Nephron (organoid): Measurements from ENCODE around the gene PAX5.

Experiments used
- H3K27ac Mint-ChIP-seq, 3 experiments: 2 replicates each; pipeline ENCODE4 v1.8.0; 2020; ENCODE audit warnings: mixed read lengths in 3 of 3, mild to moderate bottlenecking in 2 of 3, moderate library complexity in 1 of 3
- H3K27me3 Mint-ChIP-seq: 2 replicates; pipeline ENCODE4 v1.8.0; 2021; ENCODE audit warnings: low read depth, mild to moderate bottlenecking, moderate library complexity, mixed read lengths
- H3K36me3 Mint-ChIP-seq: 2 replicates; pipeline ENCODE4 v1.8.0; 2020; ENCODE audit warnings: low read depth, mixed read lengths
- H3K4me1 Mint-ChIP-seq: 2 replicates; pipeline ENCODE4 v1.8.0; 2020; ENCODE audit warnings: mixed read lengths
- H3K4me3 Mint-ChIP-seq, 3 experiments: 2 replicates each; pipeline ENCODE4 v1.8.0; 2020; ENCODE audit warnings: mild to moderate bottlenecking in 3 of 3, mixed read lengths in 3 of 3, moderate library complexity in 2 of 3
- H3K9me3 Mint-ChIP-seq: 2 replicates; pipeline ENCODE4 v1.8.0; 2020; ENCODE audit warnings: mixed read lengths
- CTCF ChIP-seq, 3 experiments: fragments of 200-600 bp; sonication (generic); IDR thresholded peaks; one replicate each; pipeline ENCODE4 v1.5.0; 2021; ENCODE audit warnings: antibody characterized with exemption in 3 of 3; ENCODE audit not compliant: unreplicated experiment in 3 of 3

The PAX5 gene

GRCh38 chr9:37002413-37003217 is 31.5 kb downstream of the PAX5 start:
- H3K27me3 Mint-ChIP-seq, result peaks cover 96% of the 10 kb centered on the region
- no peak overlapping the region for H3K4me3 Mint-ChIP-seq
- no peaks in the 10 kb centered on the region for H3K36me3 Mint-ChIP-seq
- H3K4me1 Mint-ChIP-seq, result no peaks in the 10 kb centered on the region
- H3K9me3 Mint-ChIP-seq, result no peaks in the 10 kb centered on the region
- no peak for TF ChIP-seq CTCF (IDR thresholded peaks at IDR 0.05; ENCODE audit: unreplicated experiment in 3 of 3)
- H3K27ac Mint-ChIP-seq, result no peak overlapping the region

- TF ChIP-seq CTCF (IDR thresholded peaks at IDR 0.05; ENCODE audit: unreplicated experiment in 3 of 3), result no peak
- no peaks in the 10 kb centered on the region for H3K4me1 Mint-ChIP-seq
- no peaks in the 10 kb centered on the region for H3K36me3 Mint-ChIP-seq
- no peak overlapping the region for H3K27ac Mint-ChIP-seq
- no peaks in the 10 kb centered on the region for H3K9me3 Mint-ChIP-seq
- H3K27me3 Mint-ChIP-seq, result peaks cover 96% of the 10 kb centered on the region
- H3K4me3 Mint-ChIP-seq, result no peak overlapping the region
Measured at GRCh38 chr9:37002036-37002412, 32.0 kb downstream of the PAX5 start.

- TF ChIP-seq CTCF (IDR thresholded peaks at IDR 0.05; ENCODE audit: unreplicated experiment in 3 of 3), result no peak
- no peak overlapping the region for H3K27ac Mint-ChIP-seq
- no peaks in the 10 kb centered on the region for H3K36me3 Mint-ChIP-seq
- no peak overlapping the region for H3K4me3 Mint-ChIP-seq
- no peaks in the 10 kb centered on the region for H3K9me3 Mint-ChIP-seq
- peaks cover 96% of the 10 kb centered on the region for H3K27me3 Mint-ChIP-seq
- H3K4me1 Mint-ChIP-seq, result no peaks in the 10 kb centered on the region
Measured at GRCh38 chr9:37001459-37001858, 32.6 kb downstream of the PAX5 start.

GRCh38 chr9:36999728-37000333 is 34.2 kb downstream of the PAX5 start:
- Mint-ChIP-seq H3K36me3 (no peaks in the 10 kb centered on the region), H3K27ac (no peak overlapping the region), H3K4me3 (no peak overlapping the region), H3K4me1 (no peaks in the 10 kb centered on the region), H3K27me3 (peaks cover 96% of the 10 kb centered on the region), H3K9me3 (no peaks in the 10 kb centered on the region)
- no peak for TF ChIP-seq CTCF (IDR thresholded peaks at IDR 0.05; ENCODE audit: unreplicated experiment in 3 of 3)

- Mint-ChIP-seq H3K4me1 (no peaks in the 10 kb centered on the region), H3K27ac (no peak overlapping the region), H3K9me3 (peaks cover 2% of the 10 kb centered on the region), H3K4me3 (no peak overlapping the region), H3K36me3 (no peaks in the 10 kb centered on the region), H3K27me3 (peaks cover 95% of the 10 kb centered on the region)
- TF ChIP-seq CTCF (IDR thresholded peaks at IDR 0.05; ENCODE audit: unreplicated experiment in 3 of 3), result no peak
Measured at GRCh38 chr9:36997414-36997813, 36.7 kb downstream of the PAX5 start.

- peaks cover 95% of the 10 kb centered on the region for H3K27me3 Mint-ChIP-seq
- H3K4me3 Mint-ChIP-seq, result no peak overlapping the region
- H3K36me3 Mint-ChIP-seq, result peaks cover 2% of the 10 kb centered on the region
- H3K9me3 Mint-ChIP-seq, result peaks cover 9% of the 10 kb centered on the region
- TF ChIP-seq CTCF (IDR thresholded peaks at IDR 0.05; ENCODE audit: unreplicated experiment in 3 of 3), result no peak
- H3K4me1 Mint-ChIP-seq, result no peaks in the 10 kb centered on the region
- H3K27ac Mint-ChIP-seq, result no peak overlapping the region
Measured at GRCh38 chr9:36996706-36997086, 37.4 kb downstream of the PAX5 start.
